ENCODE data around the gene ADAMTS7. TPM values are rescaled to one million over a fixed set of nuclear protein-coding genes. Genes with fewer than 3 reads are reported as not detected.

Gene ADAMTS7
- total and polyA plus RNA-seq, 2 of the 8 experiments (the other 6 are each of a cell fraction or from before 2014, with no cell fraction given): 27.9 to 45.2 TPM

GRCh38 chr15:78804391-78804792 is 6.9 kb downstream of the ADAMTS7 start:
- peak overlapping the region; percentile 45 to 65 for H3K4me2 ChIP-seq (ENCODE audit: insufficient read depth in 1 of 2, low read depth in 2 of 2, low read length in 2 of 2)
- H3K4me1 ChIP-seq (replicated peaks in 1 of 4; ENCODE audit: control insufficient read depth in 3 of 4, insufficient read depth in 4 of 4, low read length in 3 of 4): peaks cover 3 to 12% (median 10%) of the 10 kb centered on the region in 4 experiments
- no peak overlapping the region for H2BK15ac ChIP-seq (ENCODE audit: low read length)
- H2BK20ac ChIP-seq (ENCODE audit: low read length): no peak overlapping the region
- TF ChIP-seq SIX5 (IDR thresholded peaks at IDR 0.05; ENCODE audit: low read depth, low read length): no peak
- 0 out of 2 replicates have a peak, but pooled peaks have one; percentile 22 for TF ChIP-seq RXRA (IDR thresholded peaks at IDR 0.05; ENCODE audit: insufficient read depth, low read depth, low read length)
- TF ChIP-seq RBBP5 (IDR thresholded peaks at IDR 0.05; ENCODE audit: borderline replicate concordance, low read depth, low read length): no peak
- TF ChIP-seq PHF8 (conservative IDR thresholded peaks at IDR 0.05; ENCODE audit: low read depth, low read length): no peak
- peak overlapping the region in 3 of 4 experiments; percentile 7 to 42 (median 19); a peak in 4 of 8 replicates for H3K4me3 ChIP-seq (ENCODE audit: extremely low read depth in 1 of 4, insufficient read depth in 2 of 4, low read depth in 3 of 4, low read length in 4 of 4)
- H4K20me1 ChIP-seq (replicated peaks in 1 of 2; ENCODE audit: control insufficient read depth in 1 of 2, insufficient read depth in 2 of 2, low read length in 2 of 2): peaks cover 6 to 7% of the 10 kb centered on the region in 2 experiments
- H4K5ac ChIP-seq (ENCODE audit: insufficient read length, low read depth, low read length): no peak overlapping the region
- no peaks in the 10 kb centered on the region; the same call in 1 of the 2 replicates for H3K79me1 ChIP-seq (ENCODE audit: low read depth, low read length)
- no peaks in the 10 kb centered on the region for H3K9me3 ChIP-seq (ENCODE audit: insufficient read depth in 2 of 2, low read depth in 1 of 2, low read length in 1 of 2)
- CTCF ChIA-PET (ENCODE audit: partially characterized antibody): interaction anchor here (0.6 to 1.3 kb wide), 6 partner anchors 9 to 94 kb away, joined by 3 to 6 read pairs (median 4); no protein-coding TSS in a partner anchor
- peaks cover 0 to 5% (median 0%) of the 10 kb centered on the region in 4 experiments; a peak in 1 of 8 replicates for H3K36me3 ChIP-seq (ENCODE audit: control insufficient read depth in 2 of 4, insufficient read depth in 4 of 4, low read length in 3 of 4)
- no peaks in the 10 kb centered on the region for H3K23me2 ChIP-seq (ENCODE audit: low read depth, low read length)
- no peak overlapping the region for H3K14ac ChIP-seq (ENCODE audit: insufficient read length)
- H2BK120ac ChIP-seq (replicated peaks; ENCODE audit: low read depth, low read length): no peak overlapping the region
- H3K27me3 ChIP-seq (replicated peaks in 1 of 4; ENCODE audit: control insufficient read depth in 3 of 4, extremely low read depth in 1 of 4, insufficient read depth in 3 of 4, low read length in 3 of 4): peaks cover 0 to 4% (median 1%) of the 10 kb centered on the region in 4 experiments; a peak in 3 of 7 replicates
- H3K23ac ChIP-seq (ENCODE audit: insufficient read length): no peak overlapping the region
- no peak overlapping the region for H3K56ac ChIP-seq (replicated peaks; ENCODE audit: insufficient read length, low read depth, low read length)
- H3K27ac ChIP-seq (ENCODE audit: low read depth, low read length): peak overlapping the region; percentile 29; the same call in 1 of the 2 replicates
- H3K18ac ChIP-seq (ENCODE audit: extremely low read depth, low read length): no peak overlapping the region
- FAIRE-seq (no peak), DNase-seq (ENCODE audit: low read depth in 1 of 2, low spot score in 2 of 2) (peak; percentile 46 to 67)
- no peak overlapping the region for H2BK5ac ChIP-seq (ENCODE audit: low read depth, low read length)
- no peak overlapping the region for H2AFZ ChIP-seq (ENCODE audit: low read length)
- H2BK12ac ChIP-seq (ENCODE audit: low read depth, low read length): no peak overlapping the region
- no peak overlapping the region for H3K4ac ChIP-seq (replicated peaks; ENCODE audit: insufficient read length, low read depth, low read length)
- WGBS, 2 experiments (ENCODE audit: extremely low coverage in 1 of 2, insufficient coverage in 1 of 2, insufficient read length in 1 of 2, insufficient replicate concordance in 2 of 2, low coverage in 1 of 2, low lambda C conversion rate in 2 of 2, missing lambda C conversion rate in 1 of 2): 13% methylated on average over 14 of the region's 14 CpGs; no CpG with 5 or more reads in 1 of the 2 experiments
- POLR2A ChIA-PET (ENCODE audit: partially characterized antibody): interaction anchor here (0.6 to 1.5 kb wide), 3 partner anchors 10 to 1171 kb away, joined by 3 to 4 read pairs (median 3); no protein-coding TSS in a partner anchor
- H4K91ac ChIP-seq (replicated peaks; ENCODE audit: insufficient read length, low read length): no peak overlapping the region
- no peak overlapping the region for H3K9ac ChIP-seq (replicated peaks in 1 of 4; ENCODE audit: extremely low read depth in 1 of 4, low read depth in 3 of 4, low read length in 3 of 4)
- H4K8ac ChIP-seq (ENCODE audit: extremely low read depth, insufficient read depth, low read length): no peak overlapping the region
- no peak overlapping the region for H2AK5ac ChIP-seq (ENCODE audit: low read depth, low read length)
- H3K79me2 ChIP-seq (ENCODE audit: control insufficient read depth in 1 of 2, insufficient read depth in 2 of 2, low read length in 2 of 2): peaks cover 0 to 20% of the 10 kb centered on the region in 2 experiments; a peak in 2 of 4 replicates

All from H1 (cell line).